Muscle of leg (tissue), 16 donors: Measurements from ENCODE around the gene KLHL7. TPM values are rescaled to one million over a fixed set of nuclear protein-coding genes. Genes with fewer than 3 reads are reported as not detected.
A peak's percentile ranks its signal among the peaks of the same experiment; 100 is the strongest.

Experiments
- DNase-seq: peaks from one replicate; pipeline ENCODE4 v3.0.0; 2013
- H3K27ac ChIP-seq: one replicate; pipeline ENCODE4 v1.5.1; 2013; ENCODE audit warnings: mild to moderate bottlenecking, low read length, control low read depth
- H3K27me3 ChIP-seq: one replicate; pipeline ENCODE4 v1.6.1; 2013; ENCODE audit warnings: low read length; ENCODE audit not compliant: control insufficient read depth, insufficient read depth
- H3K36me3 ChIP-seq: one replicate; pipeline ENCODE4 v1.6.1; 2013; ENCODE audit warnings: low read length; ENCODE audit not compliant: control insufficient read depth, insufficient read depth
- H3K4me1 ChIP-seq: one replicate; pipeline ENCODE4 v1.6.1; 2013; ENCODE audit warnings: low read length; ENCODE audit not compliant: control insufficient read depth, insufficient read depth
- H3K4me3 ChIP-seq: one replicate; pipeline ENCODE4 v1.5.1; 2013; ENCODE audit warnings: low read length, control low read depth
- H3K9me3 ChIP-seq: replicated peaks from 2 replicates; pipeline ENCODE4 v1.6.1; 2013; ENCODE audit warnings: low read depth, low read length; ENCODE audit not compliant: control insufficient read depth
- WGBS: methylation state at CpG from one replicate; pipeline ENCODE4 v1.1.5; 2013; ENCODE audit warnings: missing lambda C conversion rate; ENCODE audit not compliant: insufficient coverage; 5-methylcytosine and 5-hydroxymethylcytosine counted together
- long read RNA-seq, 11 donors: transcript quantifications; one replicate each; lab custom pipeline, GENCODE V29; 2026
- polyA plus RNA-seq, 8 donors: library from polyadenylated mRNA; unstranded; fragments of 120-200 nt; gene quantifications; one replicate each; pipeline versions ENCODE4 v1.2.1 to v1.2.3, GENCODE V29; 2013; ENCODE audit warnings: inconsistent platforms in 1 of 8, low replicate concordance in 1 of 8; ENCODE audit not compliant: insufficient read length in 8 of 8, insufficient read depth in 1 of 8
- total RNA-seq: library from RNA; stranded (reverse); fragments of 120-200 nt; gene quantifications from one replicate; pipeline ENCODE4 v1.2.4, GENCODE V29; 2013

KLHL7 gene, protein sequence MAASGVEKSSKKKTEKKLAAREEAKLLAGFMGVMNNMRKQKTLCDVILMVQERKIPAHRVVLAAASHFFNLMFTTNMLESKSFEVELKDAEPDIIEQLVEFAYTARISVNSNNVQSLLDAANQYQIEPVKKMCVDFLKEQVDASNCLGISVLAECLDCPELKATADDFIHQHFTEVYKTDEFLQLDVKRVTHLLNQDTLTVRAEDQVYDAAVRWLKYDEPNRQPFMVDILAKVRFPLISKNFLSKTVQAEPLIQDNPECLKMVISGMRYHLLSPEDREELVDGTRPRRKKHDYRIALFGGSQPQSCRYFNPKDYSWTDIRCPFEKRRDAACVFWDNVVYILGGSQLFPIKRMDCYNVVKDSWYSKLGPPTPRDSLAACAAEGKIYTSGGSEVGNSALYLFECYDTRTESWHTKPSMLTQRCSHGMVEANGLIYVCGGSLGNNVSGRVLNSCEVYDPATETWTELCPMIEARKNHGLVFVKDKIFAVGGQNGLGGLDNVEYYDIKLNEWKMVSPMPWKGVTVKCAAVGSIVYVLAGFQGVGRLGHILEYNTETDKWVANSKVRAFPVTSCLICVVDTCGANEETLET
- total RNA-seq (22.4 TPM), polyA plus RNA-seq (10 to 100 TPM; 17.6 to 29.6 (median 21.5) TPM)
- long read RNA-seq, donor 1, full-length matches to known transcripts, result 5 of 10 reads
- long read RNA-seq, donor 1, partial matches to known transcripts, result 5 of 10 reads
- long read RNA-seq, donor 1, other reads (novel, unspliced or antisense), result 0 of 10 reads
- long read RNA-seq, donor 2, full-length matches to known transcripts, result 2 of 2 reads
- long read RNA-seq, donor 2, partial matches to known transcripts, result 0 of 2 reads
- long read RNA-seq, donor 2, other reads (novel, unspliced or antisense), result 0 of 2 reads
- long read RNA-seq, donor 3, full-length matches to known transcripts, result 8 of 8 reads
- long read RNA-seq, donor 3, partial matches to known transcripts, result 0 of 8 reads
- long read RNA-seq, donor 3, other reads (novel, unspliced or antisense), result 0 of 8 reads
- long read RNA-seq, donor 4, full-length matches to known transcripts, result 3 of 3 reads
- long read RNA-seq, donor 4, partial matches to known transcripts, result 0 of 3 reads
- long read RNA-seq, donor 4, other reads (novel, unspliced or antisense), result 0 of 3 reads
- long read RNA-seq, donor 5, full-length matches to known transcripts, result 19 of 19 reads
- long read RNA-seq, donor 5, partial matches to known transcripts, result 0 of 19 reads
- long read RNA-seq, donor 5, other reads (novel, unspliced or antisense), result 0 of 19 reads
- long read RNA-seq, donor 6, full-length matches to known transcripts, result 11 of 18 reads
- long read RNA-seq, donor 6, partial matches to known transcripts, result 7 of 18 reads
- long read RNA-seq, donor 6, other reads (novel, unspliced or antisense), result 0 of 18 reads
- long read RNA-seq, donor 7, full-length matches to known transcripts, result 11 of 11 reads
- long read RNA-seq, donor 7, partial matches to known transcripts, result 0 of 11 reads
- long read RNA-seq, donor 7, other reads (novel, unspliced or antisense), result 0 of 11 reads
- long read RNA-seq, donor 8, full-length matches to known transcripts, result 6 of 6 reads
- long read RNA-seq, donor 8, partial matches to known transcripts, result 0 of 6 reads
- long read RNA-seq, donor 8, other reads (novel, unspliced or antisense), result 0 of 6 reads
- long read RNA-seq, donor 9, full-length matches to known transcripts, result 6 of 6 reads
- long read RNA-seq, donor 9, partial matches to known transcripts, result 0 of 6 reads
- long read RNA-seq, donor 9, other reads (novel, unspliced or antisense), result 0 of 6 reads
- long read RNA-seq, donor 10, full-length matches to known transcripts, result 15 of 15 reads
- long read RNA-seq, donor 10, partial matches to known transcripts, result 0 of 15 reads
- long read RNA-seq, donor 10, other reads (novel, unspliced or antisense), result 0 of 15 reads
- long read RNA-seq, donor 11, full-length matches to known transcripts, result 9 of 9 reads
- long read RNA-seq, donor 11, partial matches to known transcripts, result 0 of 9 reads
- long read RNA-seq, donor 11, other reads (novel, unspliced or antisense), result 0 of 9 reads

- H3K9me3 ChIP-seq, result no peaks in the 10 kb centered on the region
- peak; percentile 98 for DNase-seq
- H3K36me3 ChIP-seq, result no peaks in the 10 kb centered on the region
- peak within 1 kb of the TSS; percentile 98 for H3K4me3 ChIP-seq
- no peaks in the 10 kb centered on the region for H3K27me3 ChIP-seq
- under 1% methylated on average over 40 of the region's 40 CpGs for WGBS
- peaks cover 9% of the 10 kb centered on the region for H3K4me1 ChIP-seq
- H3K27ac ChIP-seq, result peak within 1 kb of the TSS; percentile 98
These were observed at the start of gene KLHL7 for GRCh38 chr7:23105644-23106056. TSS of gene KLHL7 (plus strand) at chr7:23105785. CDS start at chr7:23106027, 242 bp downstream.

GRCh38 chr7:23058408-23059096, 47.0 kb upstream of the KLHL7 start:
- Histone ChIP-seq H3K4me1 (peaks cover 3% of the 10 kb centered on the region), H3K4me3 (no peak overlapping the region), H3K36me3 (no peaks in the 10 kb centered on the region), H3K9me3 (no peaks in the 10 kb centered on the region), H3K27me3 (no peaks in the 10 kb centered on the region), H3K27ac (no peak overlapping the region)
- 15% methylated on average over 4 of the region's 6 CpGs for WGBS
- peak; percentile 30 for DNase-seq

DNA sequence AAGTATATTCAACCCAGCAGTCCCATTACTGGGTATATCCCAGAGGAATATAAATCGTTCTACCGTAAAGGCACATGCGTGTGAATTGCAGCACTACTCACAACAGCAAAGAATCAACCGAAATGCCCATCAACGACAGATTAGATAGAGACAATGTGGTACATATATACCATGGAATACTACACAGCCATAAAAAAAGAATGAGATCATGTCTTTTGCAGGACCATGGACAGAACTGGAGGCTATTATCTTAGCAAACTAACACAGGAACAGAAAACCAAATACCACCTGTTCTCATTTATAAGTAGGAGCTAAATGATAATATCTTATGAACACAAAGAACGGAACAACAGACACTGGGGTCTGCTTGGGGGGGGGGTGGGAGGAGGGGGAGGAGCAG, 44.3 kb upstream of the KLHL7 start:
- no CpG with 5 or more reads among the region's 6 CpGs for WGBS
- no peak for DNase-seq
- no peaks in the 10 kb centered on the region for H3K27me3 ChIP-seq
- no peak overlapping the region for H3K4me3 ChIP-seq
- H3K27ac ChIP-seq, result no peak overlapping the region
- H3K36me3 ChIP-seq, result no peaks in the 10 kb centered on the region
- no peaks in the 10 kb centered on the region for H3K9me3 ChIP-seq
- H3K4me1 ChIP-seq, result peaks cover 3% of the 10 kb centered on the region

DNA sequence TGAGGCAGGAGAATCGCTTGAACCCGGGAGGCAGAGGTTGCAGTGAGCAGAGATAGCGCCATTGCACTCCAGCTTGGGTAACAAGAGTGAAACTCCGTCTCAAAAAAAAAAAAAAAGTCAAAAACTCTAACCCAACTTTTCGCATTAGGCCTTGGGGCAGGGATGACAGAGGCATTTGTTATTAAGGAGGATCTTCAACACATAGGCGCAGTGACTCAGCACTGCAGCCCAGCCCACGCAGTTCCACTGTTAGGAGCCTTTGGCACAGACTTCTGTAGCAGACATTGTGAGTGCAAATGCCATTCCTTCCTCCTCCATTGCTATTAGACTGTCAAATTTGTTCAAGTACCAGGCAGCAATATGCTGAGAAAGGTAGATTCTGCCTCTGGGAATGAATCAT, 43.1 kb upstream of the KLHL7 start:
- WGBS, result 94% methylated on average over 5 of the region's 7 CpGs
- no peak for DNase-seq
- no peaks in the 10 kb centered on the region for H3K36me3 ChIP-seq
- no peak overlapping the region for H3K27ac ChIP-seq
- H3K27me3 ChIP-seq, result no peaks in the 10 kb centered on the region
- H3K4me1 ChIP-seq, result peaks cover 3% of the 10 kb centered on the region
- H3K4me3 ChIP-seq, result no peak overlapping the region
- no peaks in the 10 kb centered on the region for H3K9me3 ChIP-seq

DNA sequence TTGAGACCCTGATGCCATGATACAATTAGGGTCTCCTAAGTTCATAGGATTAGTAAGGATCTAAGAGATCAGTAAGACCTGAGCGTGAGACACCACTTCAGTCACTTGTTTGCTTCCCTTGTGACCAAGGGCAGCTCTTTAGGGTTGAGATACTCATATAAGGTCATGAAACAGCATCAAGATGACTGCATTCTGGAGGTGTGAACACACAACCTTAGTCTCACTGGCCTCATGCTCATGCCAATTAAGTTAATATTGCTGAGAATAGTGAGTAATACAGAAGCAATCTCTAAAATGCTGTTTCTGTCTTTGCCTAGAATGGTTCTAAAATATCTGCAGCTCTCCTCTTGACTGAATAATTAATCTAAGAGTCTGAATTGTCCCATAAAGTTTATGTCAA, 39.6 kb upstream of the KLHL7 start:
- no peaks in the 10 kb centered on the region for H3K4me1 ChIP-seq
- no CpG with 5 or more reads among the region's 1 CpG for WGBS
- no peaks in the 10 kb centered on the region for H3K9me3 ChIP-seq

GRCh38 chr7:23067271-23067670, 38.3 kb upstream of the KLHL7 start:
- DNase-seq, result peak; percentile 10
- Histone ChIP-seq H3K4me3 (no peak overlapping the region), H3K27me3 (no peaks in the 10 kb centered on the region), H3K9me3 (no peaks in the 10 kb centered on the region), H3K27ac (no peak overlapping the region), H3K36me3 (no peaks in the 10 kb centered on the region), H3K4me1 (no peaks in the 10 kb centered on the region)
- no CpG with 5 or more reads among the region's 1 CpG for WGBS

More for the DNA sequence above, 39.6 kb upstream of the KLHL7 start:
- Histone ChIP-seq H3K36me3 (no peaks in the 10 kb centered on the region), H3K27ac (no peak overlapping the region), H3K27me3 (no peaks in the 10 kb centered on the region), H3K4me3 (no peak overlapping the region)
- no peak for DNase-seq

GRCh38 chr7:23072048-23072447, 33.5 kb upstream of the KLHL7 start:
- H3K9me3 ChIP-seq, result no peaks in the 10 kb centered on the region
- H3K27me3 ChIP-seq, result no peaks in the 10 kb centered on the region
- DNase-seq, result peak; percentile 20
- H3K4me3 ChIP-seq, result no peak overlapping the region
- H3K36me3 ChIP-seq, result no peaks in the 10 kb centered on the region
- H3K27ac ChIP-seq, result no peak overlapping the region
- H3K4me1 ChIP-seq, result no peaks in the 10 kb centered on the region

- Histone ChIP-seq H3K27ac (no peak overlapping the region), H3K9me3 (no peaks in the 10 kb centered on the region)
- 17% methylated on average over 1 of the region's 2 CpGs for WGBS
These were observed 32.7 kb upstream of the KLHL7 start for GRCh38 chr7:23072922-23073321.

More at GRCh38 chr7:23072922-23073321, 32.7 kb upstream of the KLHL7 start:
- Histone ChIP-seq H3K36me3 (no peaks in the 10 kb centered on the region), H3K27me3 (no peaks in the 10 kb centered on the region), H3K4me3 (no peak overlapping the region), H3K4me1 (no peaks in the 10 kb centered on the region)
- no peak for DNase-seq
